GM10266 (cell line): ENCODE results near the gene BUB1B.

Experiments used
- DNase-seq: peaks from one replicate; pipeline ENCODE4 v3.0.0; 2012; ENCODE audit errors: extremely low spot score
- TF ChIP-seq, protein P1 (sequence below): IDR thresholded peaks from 2 replicates; pipeline ENCODE4 v1.5.1; 2012; ENCODE audit warnings: mild to moderate bottlenecking, low read depth; ENCODE audit not compliant: control insufficient read depth, insufficient read depth; ENCODE audit errors: missing control alignments

BUB1B gene

DNA sequence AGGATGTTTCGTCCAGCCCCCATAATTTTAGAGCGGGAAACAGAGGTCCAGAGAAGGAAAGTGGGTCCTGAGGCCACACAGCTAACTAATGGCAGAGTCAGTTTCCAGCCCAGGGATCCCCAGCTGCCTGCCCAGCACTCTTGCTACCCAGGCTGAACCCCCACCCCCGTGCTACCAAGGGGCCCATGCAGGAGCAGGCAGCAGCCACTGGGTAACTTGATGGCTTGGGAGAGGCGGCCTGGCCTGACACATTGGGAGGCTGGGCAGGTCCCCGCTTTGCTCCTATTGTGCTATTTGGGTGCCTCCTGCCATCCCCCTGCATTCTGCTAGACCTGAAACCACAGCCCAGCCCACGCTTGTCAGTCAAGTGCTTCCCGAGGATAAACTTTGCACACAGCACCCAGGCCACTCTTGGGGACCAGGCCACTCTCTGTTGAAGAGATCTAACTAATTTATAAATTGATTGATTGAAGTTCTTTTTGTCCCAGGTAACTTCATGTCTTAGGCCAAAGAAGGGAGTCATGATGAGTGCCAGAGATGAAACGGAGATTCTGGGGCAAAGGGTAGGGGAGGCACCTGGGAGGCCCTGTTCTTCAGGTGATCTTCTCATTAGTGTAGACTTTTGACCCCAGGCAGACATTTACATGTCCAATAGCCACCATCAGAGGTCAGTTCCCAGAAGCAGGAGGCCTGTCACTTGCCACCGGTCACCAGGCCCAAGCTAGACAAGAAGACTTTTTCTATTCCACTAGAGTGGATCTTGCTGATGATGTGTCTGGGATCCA, 85.0 kb downstream of the BUB1B start:
- DNase-seq = no peak
- TF ChIP-seq, protein P1, sequence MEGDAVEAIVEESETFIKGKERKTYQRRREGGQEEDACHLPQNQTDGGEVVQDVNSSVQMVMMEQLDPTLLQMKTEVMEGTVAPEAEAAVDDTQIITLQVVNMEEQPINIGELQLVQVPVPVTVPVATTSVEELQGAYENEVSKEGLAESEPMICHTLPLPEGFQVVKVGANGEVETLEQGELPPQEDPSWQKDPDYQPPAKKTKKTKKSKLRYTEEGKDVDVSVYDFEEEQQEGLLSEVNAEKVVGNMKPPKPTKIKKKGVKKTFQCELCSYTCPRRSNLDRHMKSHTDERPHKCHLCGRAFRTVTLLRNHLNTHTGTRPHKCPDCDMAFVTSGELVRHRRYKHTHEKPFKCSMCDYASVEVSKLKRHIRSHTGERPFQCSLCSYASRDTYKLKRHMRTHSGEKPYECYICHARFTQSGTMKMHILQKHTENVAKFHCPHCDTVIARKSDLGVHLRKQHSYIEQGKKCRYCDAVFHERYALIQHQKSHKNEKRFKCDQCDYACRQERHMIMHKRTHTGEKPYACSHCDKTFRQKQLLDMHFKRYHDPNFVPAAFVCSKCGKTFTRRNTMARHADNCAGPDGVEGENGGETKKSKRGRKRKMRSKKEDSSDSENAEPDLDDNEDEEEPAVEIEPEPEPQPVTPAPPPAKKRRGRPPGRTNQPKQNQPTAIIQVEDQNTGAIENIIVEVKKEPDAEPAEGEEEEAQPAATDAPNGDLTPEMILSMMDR = no peak

DNA sequence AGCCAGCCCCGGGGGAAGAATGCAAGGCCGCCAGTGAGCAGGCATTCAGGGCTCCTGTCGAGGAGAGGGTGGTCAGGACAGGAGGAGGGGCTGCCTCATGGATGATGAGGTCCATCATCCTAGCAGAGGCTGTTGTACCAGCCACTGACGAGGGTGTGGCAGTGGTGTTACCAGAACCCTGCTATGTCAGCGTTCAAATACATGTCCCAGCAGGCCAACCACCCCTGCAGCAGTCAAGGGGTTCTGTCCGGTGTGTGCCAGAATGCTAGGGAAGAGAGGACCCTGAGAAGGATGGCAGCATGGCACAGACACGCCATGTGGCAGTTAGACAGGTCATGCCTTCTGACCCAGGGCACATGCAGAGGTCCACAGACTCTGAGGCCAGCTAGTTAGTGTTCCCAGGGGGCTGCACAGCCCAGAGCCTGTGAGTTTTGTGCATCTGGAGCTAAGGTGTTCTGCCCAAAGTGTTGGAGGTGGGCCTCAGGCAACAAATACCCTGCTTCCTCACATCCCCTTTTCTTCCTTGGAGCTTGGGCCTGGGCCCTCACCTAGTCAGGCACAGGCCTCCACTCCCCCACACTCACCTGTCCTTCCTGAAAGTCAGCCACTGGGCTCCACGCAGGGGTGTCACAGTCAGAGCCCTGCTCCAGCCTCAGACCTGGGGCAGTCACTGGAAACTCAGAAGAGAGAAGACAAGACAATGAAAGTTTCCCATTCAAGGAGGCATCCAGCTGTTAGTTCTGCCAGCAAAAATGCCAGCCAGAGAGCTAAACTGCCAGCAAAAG, 85.8 kb downstream of the BUB1B start:
- no peak for DNase-seq
- TF ChIP-seq, protein P1 = no peak

DNA sequence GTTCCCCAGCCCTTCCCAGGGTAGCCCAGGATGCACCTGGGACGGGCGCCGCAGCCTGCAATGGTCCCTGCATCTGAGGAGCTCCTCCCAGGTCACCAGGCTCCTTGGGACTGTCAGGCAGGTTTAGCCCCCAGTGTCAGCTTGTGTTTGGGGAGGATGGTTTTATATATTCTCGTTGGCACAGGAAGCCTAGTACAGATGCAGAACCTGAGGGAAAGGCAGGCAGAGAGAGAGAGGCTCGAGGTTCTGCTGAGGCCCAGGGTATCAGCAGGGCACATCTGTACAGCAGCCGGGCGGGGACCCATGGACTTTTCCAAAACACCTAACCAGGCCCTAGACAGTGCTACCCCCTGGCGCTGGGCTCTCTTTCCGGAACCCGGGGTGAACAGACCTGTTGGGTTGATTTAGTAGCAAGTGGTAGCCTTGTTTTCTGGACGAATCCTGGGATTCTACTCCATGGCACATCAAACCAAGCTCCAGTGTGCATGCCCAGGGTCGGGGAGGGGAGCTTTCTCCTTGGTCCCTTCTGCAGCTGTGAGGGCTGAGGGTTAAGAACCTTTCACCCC, 86.6 kb downstream of the BUB1B start:
- no peak for DNase-seq
- TF ChIP-seq, protein P1 = no peak

DNA sequence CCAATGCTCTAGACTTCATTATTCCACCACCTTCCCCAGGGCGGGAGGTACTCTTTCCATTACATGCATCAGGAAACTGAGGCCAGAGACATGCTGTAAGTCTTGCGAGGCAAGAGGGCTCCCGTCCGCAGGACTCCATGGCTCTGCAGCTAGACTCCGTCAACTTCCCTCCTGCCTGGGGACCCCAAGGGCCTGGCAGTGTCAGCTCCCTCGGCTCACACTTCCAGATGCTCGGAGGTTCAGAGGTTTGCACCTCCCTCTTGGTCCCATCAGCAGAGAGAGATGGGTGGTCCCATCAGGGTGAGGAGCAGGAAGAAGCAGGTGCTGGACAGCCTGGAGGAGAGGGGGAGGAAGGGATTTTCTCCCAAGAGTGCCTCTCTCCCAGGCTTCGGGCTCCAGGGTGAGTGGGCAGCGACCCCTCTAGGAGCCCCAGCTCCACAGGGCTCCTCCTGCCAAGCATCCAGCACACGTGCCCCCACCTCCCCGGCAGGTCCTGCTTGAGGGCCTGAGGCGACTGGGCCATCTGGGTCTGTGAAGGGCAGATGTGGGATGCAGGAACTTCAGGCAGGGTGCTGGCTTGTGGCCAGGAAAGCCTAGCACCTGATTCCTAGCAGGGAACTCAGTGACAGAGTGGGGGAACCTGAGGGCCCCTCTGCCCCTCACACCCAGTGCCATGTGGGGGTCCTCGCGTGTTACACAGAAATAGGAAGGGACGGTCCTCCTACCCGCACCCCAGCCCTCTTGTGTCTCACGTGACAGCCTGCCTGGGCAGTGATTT, 87.3 kb downstream of the BUB1B start:
- TF ChIP-seq, protein P1 = no peak
- DNase-seq = no peak

DNA sequence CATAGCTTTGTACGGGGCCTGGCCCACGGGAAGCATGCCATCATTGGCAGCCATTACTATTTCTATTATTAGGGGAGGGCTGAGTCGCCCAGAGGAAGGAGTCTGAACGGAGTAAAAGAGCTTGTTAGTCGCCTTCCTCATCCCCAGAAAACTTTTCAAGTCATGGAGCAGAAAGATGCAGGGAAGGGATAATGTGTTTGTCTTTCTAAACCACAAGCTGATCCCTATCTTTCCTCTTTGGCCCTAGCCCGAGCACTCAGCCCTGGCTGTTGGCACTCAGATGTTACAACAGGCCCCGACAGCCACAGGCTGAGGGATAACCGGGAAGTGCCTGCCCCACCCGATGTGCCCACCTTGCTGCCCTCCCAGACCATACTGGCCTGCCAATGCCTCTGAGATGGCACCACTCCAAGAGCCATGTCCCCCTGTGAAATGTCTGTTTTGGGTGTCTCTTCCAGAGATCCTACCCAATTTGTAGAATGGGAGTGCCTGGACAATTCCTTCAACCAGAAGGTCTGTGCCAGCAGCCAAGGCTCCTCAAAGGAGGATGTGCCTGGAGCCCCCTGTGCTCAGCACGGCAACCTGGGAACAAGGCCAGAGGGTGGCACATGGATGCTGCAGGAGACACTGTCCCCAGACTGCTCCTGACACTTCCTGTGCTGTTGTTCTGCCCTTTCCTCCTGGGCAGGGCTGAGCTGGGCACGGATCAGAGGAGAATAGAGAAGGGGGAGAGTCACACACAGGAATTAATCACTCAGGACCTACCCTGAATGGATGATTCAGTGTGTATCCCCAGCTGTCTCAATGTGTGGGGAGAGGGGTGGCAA, 88.8 kb downstream of the BUB1B start:
- TF ChIP-seq, protein P1 = no peak
- no peak for DNase-seq

DNA sequence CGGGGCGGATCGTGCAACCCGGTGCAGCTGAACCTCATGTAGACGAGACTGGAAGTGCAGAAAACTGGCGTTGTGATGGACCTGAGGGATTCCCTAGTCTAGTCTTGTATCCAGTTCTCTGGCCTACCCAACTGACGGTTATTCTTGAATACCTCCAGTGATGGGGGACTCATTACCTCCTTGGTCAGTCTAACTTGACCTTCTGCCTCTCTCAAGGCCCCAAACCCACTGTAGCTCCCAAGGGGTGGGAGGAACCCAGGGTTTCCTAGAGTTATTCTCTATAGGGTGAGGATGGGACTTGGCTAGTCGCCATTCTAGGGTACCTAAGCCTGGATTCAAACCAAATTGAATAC, 89.4 kb downstream of the BUB1B start:
- DNase-seq = no peak
- TF ChIP-seq, protein P1 = no peak
